Stimulated activated CD8-positive, alpha-beta memory T cell treated with anti-CD3 and anti-CD28 coated beads, Interleukin-4, amount 100 ng/mL, for 1 hour (primary cell): ENCODE results near the gene SMAD1.

ENCODE experiments used
- DNase-seq, 2 donors: peaks; one replicate each; pipeline ENCODE4 v3.0.0-alpha.2; 2020; ENCODE audit warnings: low read depth in 2 of 2, low spot score in 1 of 2

Gene SMAD1

GRCh38 chr4:145488310-145488709, 6.7 kb downstream of the SMAD1 start:
- DNase-seq, result no peak

DNA sequence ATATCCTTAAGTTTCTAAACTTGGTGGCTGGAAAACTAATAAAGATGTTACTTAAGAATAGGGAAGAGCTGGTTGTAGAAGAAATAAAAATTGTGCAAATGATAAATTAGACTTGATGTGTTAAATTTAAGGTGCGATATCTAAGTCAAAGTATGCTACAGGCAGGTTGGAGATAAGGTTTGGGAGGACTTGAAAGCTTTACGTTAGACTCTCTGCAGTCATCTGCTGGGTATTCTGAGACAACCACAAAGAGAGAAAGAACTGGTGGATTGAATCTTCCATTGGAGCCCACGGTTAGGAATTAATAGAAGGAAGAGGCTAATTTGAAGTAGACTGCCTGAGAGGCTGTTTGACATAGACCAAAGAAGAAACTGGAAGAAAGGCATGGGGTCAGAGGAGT, 7.9 kb downstream of the SMAD1 start:
- DNase-seq, result no peak

- no peak for DNase-seq
These were observed 8.7 kb downstream of the SMAD1 start for GRCh38 chr4:145490361-145490760.

- no peak for DNase-seq
These were observed 9.1 kb downstream of the SMAD1 start for GRCh38 chr4:145490796-145491195.

GRCh38 chr4:145492376-145492775, 10.7 kb downstream of the SMAD1 start:
- DNase-seq, result no peak

DNA sequence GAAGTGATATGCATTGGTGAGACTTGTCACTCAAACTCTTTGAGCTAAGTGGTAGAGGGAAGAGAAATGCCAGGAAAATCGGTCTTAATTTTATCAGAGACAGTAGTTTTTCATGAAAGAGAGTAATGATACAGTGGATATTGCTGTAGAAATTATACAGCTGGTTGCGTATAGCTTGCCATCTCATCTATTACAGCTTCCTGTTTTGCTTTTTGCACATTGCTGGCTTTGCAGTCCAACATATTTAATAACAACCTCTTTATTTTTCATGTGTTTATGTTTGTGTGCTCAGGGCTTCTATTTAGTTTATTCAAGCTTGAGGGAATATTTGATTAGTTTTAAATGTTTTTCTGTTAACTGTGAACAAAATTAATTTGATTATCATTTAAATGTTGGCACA, 11.5 kb downstream of the SMAD1 start:
- DNase-seq, result no peak

DNA sequence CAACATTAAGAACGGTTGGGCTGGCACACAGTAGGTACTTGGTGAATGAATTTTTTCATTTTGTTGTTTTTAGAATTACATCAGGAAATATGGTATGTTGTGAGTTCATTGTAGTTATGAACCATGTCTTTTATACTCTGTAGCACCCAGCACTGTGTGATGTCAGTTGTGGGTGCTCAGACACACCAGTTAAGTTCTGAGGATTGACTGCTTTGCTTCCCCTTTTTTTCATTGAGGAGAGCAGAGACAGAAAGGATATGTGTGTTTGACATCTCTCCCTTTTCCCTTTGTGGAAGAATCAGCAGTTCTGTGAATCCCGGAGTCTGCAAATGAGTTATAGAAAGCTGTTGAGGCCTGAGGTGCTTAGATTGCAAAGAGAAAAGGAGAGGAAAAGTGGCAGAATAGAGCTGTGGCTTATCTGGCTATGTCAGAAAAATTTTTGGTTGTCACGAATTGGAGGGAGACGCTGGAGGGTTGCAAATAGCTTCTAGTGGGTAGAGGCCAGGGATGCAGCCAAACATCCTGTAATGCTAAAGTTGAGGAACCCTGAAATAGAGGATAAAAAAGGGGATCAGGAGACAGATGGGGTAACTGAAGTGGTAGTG, 13.1 kb downstream of the SMAD1 start:
- no peak for DNase-seq

DNA sequence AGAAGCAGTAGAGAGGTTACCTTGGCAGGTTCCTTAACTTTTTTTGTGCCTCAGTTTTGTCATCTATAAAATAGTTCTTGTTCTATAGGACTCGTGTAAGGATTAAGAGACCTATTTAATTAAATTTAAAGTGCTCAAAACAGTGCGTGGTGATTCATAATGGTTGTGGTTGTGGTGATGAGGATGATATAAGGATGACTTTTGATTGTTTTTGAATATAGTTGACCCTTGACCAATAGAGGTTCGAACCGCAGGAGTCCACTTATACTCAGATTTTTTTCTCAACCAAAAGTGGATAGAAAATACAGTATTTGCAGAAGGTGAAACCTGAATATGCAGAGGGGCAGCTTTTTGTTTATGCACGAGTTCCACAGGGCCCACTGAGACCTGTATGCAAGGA, 14.6 kb downstream of the SMAD1 start:
- DNase-seq, result no peak

DNA sequence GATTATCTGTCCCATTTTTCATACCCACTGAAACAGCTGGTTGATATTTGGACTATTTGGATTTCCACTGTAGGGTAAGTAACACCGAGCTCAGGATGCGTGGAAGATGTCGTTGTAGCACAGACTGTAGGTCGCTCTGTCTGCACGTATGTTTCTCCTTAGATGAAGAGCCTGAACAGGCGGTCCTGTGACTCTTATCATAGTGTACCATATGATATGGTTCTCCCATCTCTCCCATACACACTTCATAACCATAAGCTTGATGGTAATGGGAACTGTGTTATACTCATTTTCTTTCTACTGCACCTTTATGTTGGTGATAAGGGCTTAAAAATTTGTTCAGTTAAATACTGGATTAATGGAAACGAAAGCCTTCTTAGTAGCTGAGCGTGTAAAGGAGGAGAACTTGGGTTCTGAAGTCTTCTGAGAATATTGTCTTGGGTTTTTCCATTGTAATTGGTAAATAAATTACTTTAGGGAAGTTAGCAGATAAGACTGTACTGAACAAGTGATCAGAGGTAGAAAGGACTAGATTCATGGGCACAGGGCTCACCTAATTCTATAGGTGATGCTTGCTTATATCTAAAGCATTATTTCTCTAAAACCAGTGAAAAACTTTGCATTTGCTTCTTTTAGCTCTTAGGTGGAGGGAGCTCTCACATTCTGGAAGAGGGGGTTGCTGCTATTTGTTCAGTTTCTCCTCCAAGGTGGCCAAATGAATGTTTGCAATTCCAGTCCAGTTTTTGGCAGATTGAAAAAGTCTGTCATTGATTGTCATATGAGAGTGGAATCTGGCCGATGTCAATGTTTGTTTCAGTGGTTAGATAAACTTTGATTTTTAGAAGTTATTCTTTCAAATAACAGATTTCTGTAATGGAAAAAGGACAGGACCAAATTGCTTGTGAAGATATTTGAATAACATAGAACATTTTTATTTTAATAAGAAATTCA, 15.8 kb downstream of the SMAD1 start:
- DNase-seq, result no peak

DNA sequence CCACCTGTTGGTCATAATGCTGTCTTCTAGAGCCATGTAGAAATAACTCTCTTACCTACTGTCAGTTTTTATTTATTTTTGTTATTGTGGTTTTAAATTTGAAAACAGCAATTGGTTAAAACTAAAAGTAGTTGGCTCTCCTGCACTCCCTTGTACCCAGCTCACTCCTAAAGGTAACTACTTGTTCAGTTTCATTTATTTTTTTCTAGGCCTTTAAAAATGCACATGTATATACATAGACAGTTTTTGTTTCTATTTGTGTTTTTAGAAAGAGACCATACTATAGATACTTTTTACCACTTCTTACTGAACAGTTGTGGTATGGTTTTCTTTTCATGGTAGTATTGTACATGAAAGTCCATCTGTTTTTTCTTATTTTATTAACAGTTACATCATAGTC, 16.8 kb downstream of the SMAD1 start:
- no peak for DNase-seq

- DNase-seq, result no peak
These were observed 19.5 kb downstream of the SMAD1 start for GRCh38 chr4:145501051-145501660.

GRCh38 chr4:145502809-145503208, 21.2 kb downstream of the SMAD1 start:
- DNase-seq, result no peak

DNA sequence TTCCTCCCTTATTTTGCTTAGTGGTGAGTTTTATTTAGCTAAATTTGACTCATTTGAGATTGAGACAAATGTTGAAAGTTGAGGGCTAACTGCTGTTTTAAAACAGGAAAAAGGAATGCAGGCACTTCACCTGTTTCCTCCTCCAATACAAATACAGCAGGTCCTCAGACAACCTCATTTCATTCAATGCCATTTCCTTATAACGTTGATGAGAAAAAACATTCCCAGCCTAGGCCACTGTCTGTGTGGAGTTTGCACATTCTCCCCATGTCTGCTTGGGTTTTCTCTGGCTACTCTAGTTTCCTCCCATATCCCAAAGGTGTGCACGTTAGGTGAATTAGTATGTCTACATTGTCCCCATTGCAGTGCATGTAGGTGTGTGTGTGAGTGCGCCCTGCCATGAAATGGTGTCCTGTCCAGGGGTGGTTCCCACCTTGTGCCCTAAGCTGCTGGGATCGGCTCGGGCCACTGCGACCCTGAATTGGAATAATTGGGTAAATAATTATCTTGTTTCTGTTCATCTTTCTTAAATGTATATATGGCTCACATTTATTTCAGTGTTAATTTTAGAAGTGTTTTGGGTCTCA, 21.9 kb downstream of the SMAD1 start:
- no peak for DNase-seq

DNA sequence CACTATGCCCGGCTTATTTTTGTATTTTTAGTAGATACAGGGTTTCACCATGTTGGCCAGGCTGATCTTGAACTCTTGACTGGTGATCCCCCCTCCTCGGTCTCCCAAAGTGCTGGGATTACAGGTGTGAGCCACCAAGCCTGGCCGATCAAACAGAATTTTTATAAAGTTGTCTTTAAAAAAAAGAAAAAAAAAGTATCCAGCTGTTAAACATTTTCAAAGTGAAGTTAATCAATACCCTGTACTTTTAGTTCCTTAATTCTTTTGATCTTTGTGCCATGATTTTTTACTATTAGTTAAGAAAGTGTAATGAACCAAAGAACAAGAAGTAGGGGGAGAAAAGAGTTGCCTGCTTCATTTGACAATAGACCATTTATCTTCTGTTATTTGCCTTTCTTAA, 24.3 kb downstream of the SMAD1 start:
- DNase-seq, result no peak

DNA sequence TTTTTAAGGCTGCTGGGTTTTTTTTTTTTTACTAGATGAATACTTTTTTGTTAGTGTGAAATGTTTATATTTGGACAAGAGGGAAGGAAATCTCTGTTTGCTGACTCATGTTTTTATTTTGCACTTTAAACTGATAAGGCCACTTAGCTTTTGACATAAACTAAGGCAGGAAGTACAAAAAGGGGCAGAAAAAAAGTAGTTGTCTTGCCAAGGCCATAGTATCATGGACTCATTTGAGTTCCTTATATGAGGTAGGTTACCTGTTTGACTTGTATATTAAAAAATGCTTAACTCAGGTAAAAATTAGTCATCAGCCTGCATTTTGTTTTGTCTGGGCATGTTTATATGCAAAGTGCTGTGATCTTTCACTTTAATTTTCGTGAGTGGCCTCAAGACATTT, 26.0 kb downstream of the SMAD1 start:
- no peak for DNase-seq

DNA sequence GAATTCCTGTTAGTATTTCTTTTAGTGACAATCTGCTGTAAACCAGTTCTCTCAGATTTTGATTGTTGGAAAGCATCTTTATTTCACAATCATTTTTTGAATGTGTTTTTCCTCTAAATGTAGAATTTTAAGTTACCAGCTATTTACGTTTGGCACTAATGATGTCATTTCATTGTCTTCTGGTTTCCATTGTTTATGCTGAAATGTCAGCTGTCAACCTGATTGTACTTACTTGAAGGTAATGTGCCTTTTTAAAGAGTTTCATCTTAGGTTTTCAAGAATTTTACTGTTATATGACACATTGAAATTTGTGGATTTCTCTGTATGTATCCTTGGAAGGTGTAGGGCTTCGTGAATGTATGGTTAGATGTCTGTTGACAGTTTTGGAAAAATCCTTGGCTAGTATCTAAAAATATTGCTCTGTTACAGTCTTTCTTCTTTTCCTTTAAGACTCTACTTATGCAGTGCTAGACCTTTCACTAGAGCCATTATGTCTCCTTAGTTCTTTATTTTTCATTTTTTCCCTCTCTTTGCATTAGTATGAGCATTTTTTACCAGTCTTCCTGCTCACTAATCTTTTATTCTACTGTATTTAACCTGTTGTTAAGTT, 30.4 kb downstream of the SMAD1 start:
- DNase-seq, result no peak

DNA sequence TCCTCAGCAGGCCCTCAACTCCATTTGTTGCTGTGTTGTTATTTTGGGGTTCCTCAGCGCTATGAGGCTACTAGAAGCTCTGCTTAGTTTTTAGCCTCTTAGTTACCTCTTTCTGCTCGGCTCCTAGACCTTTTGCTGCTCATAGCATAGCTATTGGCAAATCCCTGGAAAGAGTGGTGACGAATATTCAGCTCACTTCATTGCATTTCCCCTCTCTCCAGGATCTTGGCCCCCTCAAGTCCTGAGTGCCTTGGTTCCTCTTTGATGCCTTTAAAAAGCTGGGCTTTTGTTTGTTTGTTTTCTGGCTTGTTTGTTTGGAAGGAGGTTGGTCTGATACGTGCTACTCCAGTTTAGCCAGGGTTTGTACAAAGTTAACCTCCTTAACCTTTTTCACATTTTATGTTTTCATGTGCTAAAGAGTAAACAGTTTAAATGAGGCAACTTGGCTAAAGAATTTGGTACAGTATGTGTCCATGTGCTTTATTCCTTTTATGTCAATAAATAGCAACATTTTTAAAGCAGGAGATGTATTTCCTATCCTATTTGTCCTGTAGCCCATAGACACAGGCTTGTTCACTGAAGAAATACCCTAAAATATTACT, 31.5 kb downstream of the SMAD1 start:
- no peak for DNase-seq

DNA sequence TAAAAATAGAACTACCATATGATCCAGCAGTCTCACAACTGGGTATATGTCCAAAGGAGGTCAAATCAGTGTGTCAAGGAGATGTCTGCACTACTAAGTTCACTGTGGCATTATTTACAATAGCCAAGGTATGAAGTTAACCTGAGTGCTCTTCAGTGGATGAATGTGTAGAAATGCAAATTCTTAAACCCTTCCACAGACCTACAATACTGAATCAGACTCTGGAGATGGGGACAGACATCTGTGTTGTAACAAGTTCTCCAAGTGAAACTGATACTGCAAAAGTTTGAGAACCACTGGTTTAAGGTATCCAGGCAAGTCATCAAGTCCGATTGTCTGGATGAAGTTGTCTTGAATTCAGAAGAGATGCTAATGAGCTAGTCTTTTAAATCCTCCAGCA, 38.5 kb downstream of the SMAD1 start:
- DNase-seq, result no peak

GRCh38 chr4:145521282-145521681, 39.6 kb downstream of the SMAD1 start:
- no peak for DNase-seq

DNA sequence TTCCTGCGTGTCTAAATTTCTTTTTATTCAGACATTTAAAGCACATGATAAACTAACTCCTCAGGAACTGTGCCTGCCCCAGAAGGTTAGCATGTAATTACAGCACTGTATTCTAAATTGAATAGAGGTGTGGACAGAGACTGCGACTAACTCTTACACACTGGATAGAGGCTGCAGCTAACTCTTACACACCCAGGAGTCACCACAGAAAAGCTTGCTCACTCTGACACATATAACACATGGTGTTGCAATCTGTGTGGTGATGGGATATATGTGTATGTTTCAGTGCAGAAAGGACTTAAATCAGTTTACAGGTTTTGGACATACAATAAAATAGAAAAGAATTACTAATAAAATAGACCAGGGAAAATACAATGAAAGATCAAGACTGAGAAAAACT, 41.5 kb downstream of the SMAD1 start:
- no peak for DNase-seq

DNA sequence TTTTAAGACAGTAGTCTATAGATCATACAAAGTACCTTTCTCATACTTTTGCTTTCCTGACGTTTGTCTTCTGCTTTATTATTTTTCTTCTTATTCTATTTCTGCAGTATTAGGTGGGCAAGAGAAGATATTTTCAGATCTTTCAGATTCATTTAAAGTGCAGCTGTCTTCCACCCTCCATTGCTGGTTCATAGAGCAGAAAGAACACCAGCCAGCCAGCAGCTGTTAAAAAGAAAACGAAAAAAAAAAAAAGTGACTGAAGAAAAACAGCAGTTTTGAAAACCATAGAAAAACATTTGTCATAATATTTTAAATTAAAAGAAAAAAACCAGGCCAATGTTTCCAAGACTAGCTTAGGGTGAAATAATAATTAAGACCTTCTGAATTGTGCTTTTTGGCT, 42.9 kb downstream of the SMAD1 start:
- DNase-seq, result no peak
